Neural crest cell (in vitro differentiated cells): ENCODE measurements around the gene DHFR. TPM values are rescaled to one million over a fixed set of nuclear protein-coding genes. Genes with fewer than 3 reads are reported as not detected.
A peak's percentile ranks its signal among the peaks of the same experiment; 100 is the strongest.

Experiments
- DNase-seq: peaks from one replicate; pipeline ENCODE4 v3.0.0; 2021; ENCODE audit warnings: low read depth, mixed read lengths, low spot score
- H3K27ac Mint-ChIP-seq: one replicate; pipeline ENCODE4 v1.8.0; 2021; ENCODE audit warnings: mild to moderate bottlenecking, mixed read lengths; ENCODE audit not compliant: unreplicated experiment
- H3K27me3 Mint-ChIP-seq: 2 replicates; pipeline ENCODE4 v1.8.0; 2021; ENCODE audit warnings: low read depth, mild to moderate bottlenecking, mixed read lengths
- H3K36me3 Mint-ChIP-seq: 2 replicates; pipeline ENCODE4 v1.8.0; 2021; ENCODE audit warnings: low read depth, mild to moderate bottlenecking, mixed read lengths
- H3K4me1 Mint-ChIP-seq: 2 replicates; pipeline ENCODE4 v1.8.0; 2021; ENCODE audit warnings: mixed read lengths
- H3K4me3 Mint-ChIP-seq: one replicate; pipeline ENCODE4 v1.8.0; 2021; ENCODE audit warnings: mild to moderate bottlenecking, mixed read lengths
- H3K9me3 Mint-ChIP-seq: 2 replicates; pipeline ENCODE4 v1.8.0; 2021; ENCODE audit warnings: mixed read lengths
- total RNA-seq: library from RNA; stranded (reverse); gene quantifications from 2 replicates; pipeline ENCODE4 v1.2.1, GENCODE V29; 2021
- TF ChIP-seq, protein P1 (sequence below): fragments of 200-600 bp; sonication (generic); conservative IDR thresholded peaks from 2 replicates; pipeline ENCODE4 v1.5.0; 2021; ENCODE audit warnings: antibody characterized with exemption, mild to moderate bottlenecking

Gene DHFR
- total RNA-seq, 1 donor from 2014 or later = 112 TPM

GRCh38 chr5:80615266-80615914, 39.4 kb downstream of the DHFR start:
- peaks cover 2% of the 10 kb centered on the region for H3K9me3 Mint-ChIP-seq
- H3K4me3 Mint-ChIP-seq = peak overlapping the region; percentile 69
- no peaks in the 10 kb centered on the region for H3K27me3 Mint-ChIP-seq
- peak; percentile 19 for DNase-seq
- TF ChIP-seq, protein P1, sequence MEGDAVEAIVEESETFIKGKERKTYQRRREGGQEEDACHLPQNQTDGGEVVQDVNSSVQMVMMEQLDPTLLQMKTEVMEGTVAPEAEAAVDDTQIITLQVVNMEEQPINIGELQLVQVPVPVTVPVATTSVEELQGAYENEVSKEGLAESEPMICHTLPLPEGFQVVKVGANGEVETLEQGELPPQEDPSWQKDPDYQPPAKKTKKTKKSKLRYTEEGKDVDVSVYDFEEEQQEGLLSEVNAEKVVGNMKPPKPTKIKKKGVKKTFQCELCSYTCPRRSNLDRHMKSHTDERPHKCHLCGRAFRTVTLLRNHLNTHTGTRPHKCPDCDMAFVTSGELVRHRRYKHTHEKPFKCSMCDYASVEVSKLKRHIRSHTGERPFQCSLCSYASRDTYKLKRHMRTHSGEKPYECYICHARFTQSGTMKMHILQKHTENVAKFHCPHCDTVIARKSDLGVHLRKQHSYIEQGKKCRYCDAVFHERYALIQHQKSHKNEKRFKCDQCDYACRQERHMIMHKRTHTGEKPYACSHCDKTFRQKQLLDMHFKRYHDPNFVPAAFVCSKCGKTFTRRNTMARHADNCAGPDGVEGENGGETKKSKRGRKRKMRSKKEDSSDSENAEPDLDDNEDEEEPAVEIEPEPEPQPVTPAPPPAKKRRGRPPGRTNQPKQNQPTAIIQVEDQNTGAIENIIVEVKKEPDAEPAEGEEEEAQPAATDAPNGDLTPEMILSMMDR = no peak
- H3K27ac Mint-ChIP-seq = peak overlapping the region; percentile 81
- H3K36me3 Mint-ChIP-seq = peaks cover 6% of the 10 kb centered on the region
- H3K4me1 Mint-ChIP-seq = peaks cover 20% of the 10 kb centered on the region

DNA sequence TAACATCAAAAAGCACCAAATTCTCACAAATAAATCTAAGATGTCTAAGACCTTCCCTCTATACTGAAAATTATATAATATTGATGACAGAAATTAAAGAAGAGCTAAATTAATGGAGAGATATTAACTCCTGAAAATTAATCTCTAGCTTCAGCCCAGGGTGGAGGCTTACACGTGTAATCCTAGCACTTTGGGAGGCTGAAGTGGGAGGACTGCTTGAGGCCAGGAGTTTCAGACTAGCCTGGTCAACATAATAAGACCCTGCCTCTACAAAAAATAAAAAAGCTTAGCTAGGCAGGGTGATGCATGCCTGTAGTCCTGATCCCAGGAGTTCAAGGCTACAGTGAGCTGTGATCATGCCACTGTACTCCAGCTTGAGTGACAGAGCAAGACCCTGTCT, 45.1 kb downstream of the DHFR start:
- Mint-ChIP-seq H3K36me3 (no peaks in the 10 kb centered on the region), H3K9me3 (peaks cover 2% of the 10 kb centered on the region), H3K4me1 (peaks cover under 1% of the 10 kb centered on the region), H3K27me3 (no peaks in the 10 kb centered on the region), H3K27ac (no peak overlapping the region), H3K4me3 (no peak overlapping the region)
- no peak for DNase-seq
- TF ChIP-seq, protein P1 = no peak

GRCh38 chr5:80608731-80609130, 46.1 kb downstream of the DHFR start:
- H3K27me3 Mint-ChIP-seq = no peaks in the 10 kb centered on the region
- peaks cover 2% of the 10 kb centered on the region for H3K9me3 Mint-ChIP-seq
- no peaks in the 10 kb centered on the region for H3K4me1 Mint-ChIP-seq

GRCh38 chr5:80607832-80608231, 47.0 kb downstream of the DHFR start:
- no peaks in the 10 kb centered on the region for H3K4me1 Mint-ChIP-seq
- peaks cover 2% of the 10 kb centered on the region for H3K9me3 Mint-ChIP-seq
- TF ChIP-seq, protein P1 = no peak
- DNase-seq = no peak
- no peaks in the 10 kb centered on the region for H3K27me3 Mint-ChIP-seq
- no peak overlapping the region for H3K4me3 Mint-ChIP-seq
- no peaks in the 10 kb centered on the region for H3K36me3 Mint-ChIP-seq
- no peak overlapping the region for H3K27ac Mint-ChIP-seq

More at GRCh38 chr5:80608731-80609130, 46.1 kb downstream of the DHFR start:
- no peak overlapping the region for H3K27ac Mint-ChIP-seq
- DNase-seq = no peak
- H3K4me3 Mint-ChIP-seq = no peak overlapping the region
- no peaks in the 10 kb centered on the region for H3K36me3 Mint-ChIP-seq
- TF ChIP-seq, protein P1 = no peak

- H3K4me1 Mint-ChIP-seq = no peaks in the 10 kb centered on the region
- H3K9me3 Mint-ChIP-seq = peaks cover 2% of the 10 kb centered on the region
- H3K4me3 Mint-ChIP-seq = no peak overlapping the region
- no peak overlapping the region for H3K27ac Mint-ChIP-seq
- no peak for DNase-seq
- TF ChIP-seq, protein P1 = no peak
- no peaks in the 10 kb centered on the region for H3K27me3 Mint-ChIP-seq
- H3K36me3 Mint-ChIP-seq = no peaks in the 10 kb centered on the region
These were observed 47.4 kb downstream of the DHFR start for GRCh38 chr5:80607343-80607742.
